Esophagus muscularis mucosa (tissue), 3 donors: ENCODE data around the gene TRIM2.

Experiments used
- EP300 ChIP-seq: sonication (generic); formaldehyde crosslinking; IDR thresholded peaks from one replicate; pipeline ENCODE4 v1.6.1; 2017; ENCODE audit warnings: antibody characterized with exemption
- POLR2AphosphoS5 ChIP-seq, 2 donors: sonication (generic); formaldehyde crosslinking; IDR thresholded peaks; one replicate each; pipeline ENCODE4 v1.6.1; 2017; ENCODE audit warnings: antibody characterized with exemption in 2 of 2

GRCh38 chr4:153283260-153283659, 79.0 kb downstream of the TRIM2 start:
- no peak for TF ChIP-seq EP300
- TF ChIP-seq POLR2AphosphoS5 (IDR thresholded peaks at IDR 0.05), result no peak
